ENCODE results near the gene CCL17.
"Not testable (repeated sequence)": the region's sequence is repeated elsewhere in the genome, so short reads cannot be mapped to it uniquely, and the experiment has no call there.

Gene CCL17

GRCh38 chr16:57427824-57428223 lies 23.3 kb downstream of the CCL17 start:
- TF ChIP-seq, protein P1, sequence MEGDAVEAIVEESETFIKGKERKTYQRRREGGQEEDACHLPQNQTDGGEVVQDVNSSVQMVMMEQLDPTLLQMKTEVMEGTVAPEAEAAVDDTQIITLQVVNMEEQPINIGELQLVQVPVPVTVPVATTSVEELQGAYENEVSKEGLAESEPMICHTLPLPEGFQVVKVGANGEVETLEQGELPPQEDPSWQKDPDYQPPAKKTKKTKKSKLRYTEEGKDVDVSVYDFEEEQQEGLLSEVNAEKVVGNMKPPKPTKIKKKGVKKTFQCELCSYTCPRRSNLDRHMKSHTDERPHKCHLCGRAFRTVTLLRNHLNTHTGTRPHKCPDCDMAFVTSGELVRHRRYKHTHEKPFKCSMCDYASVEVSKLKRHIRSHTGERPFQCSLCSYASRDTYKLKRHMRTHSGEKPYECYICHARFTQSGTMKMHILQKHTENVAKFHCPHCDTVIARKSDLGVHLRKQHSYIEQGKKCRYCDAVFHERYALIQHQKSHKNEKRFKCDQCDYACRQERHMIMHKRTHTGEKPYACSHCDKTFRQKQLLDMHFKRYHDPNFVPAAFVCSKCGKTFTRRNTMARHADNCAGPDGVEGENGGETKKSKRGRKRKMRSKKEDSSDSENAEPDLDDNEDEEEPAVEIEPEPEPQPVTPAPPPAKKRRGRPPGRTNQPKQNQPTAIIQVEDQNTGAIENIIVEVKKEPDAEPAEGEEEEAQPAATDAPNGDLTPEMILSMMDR (conservative IDR thresholded peaks at IDR 0.05) = no peak
- TF ChIP-seq ZFX (IDR thresholded peaks at IDR 0.05) = no peak
- H3K27ac ChIP-seq = no peak overlapping the region

- no peak overlapping the region for H3K27ac ChIP-seq
- TF ChIP-seq, protein P1 (conservative IDR thresholded peaks at IDR 0.05) = no peak
- no peak for TF ChIP-seq ZFX (IDR thresholded peaks at IDR 0.05)
These were observed 26.4 kb downstream of the CCL17 start for GRCh38 chr16:57430955-57431354.

- no peak overlapping the region for H3K27ac ChIP-seq
- TF ChIP-seq, protein P1 (conservative IDR thresholded peaks at IDR 0.05) = no peak
- no peak for TF ChIP-seq ZFX (IDR thresholded peaks at IDR 0.05)
These were observed 27.9 kb downstream of the CCL17 start for GRCh38 chr16:57432505-57432904.

- no peak overlapping the region for H3K27ac ChIP-seq
- TF ChIP-seq, protein P1 (conservative IDR thresholded peaks at IDR 0.05) = no peak
- TF ChIP-seq ZFX (IDR thresholded peaks at IDR 0.05) = no peak
These were observed 28.4 kb downstream of the CCL17 start for GRCh38 chr16:57432989-57433388.

GRCh38 chr16:57434003-57434402 lies 29.4 kb downstream of the CCL17 start:
- no peak overlapping the region for H3K27ac ChIP-seq
- no peak for TF ChIP-seq ZFX (IDR thresholded peaks at IDR 0.05)
- TF ChIP-seq, protein P1 (conservative IDR thresholded peaks at IDR 0.05) = no peak

DNA sequence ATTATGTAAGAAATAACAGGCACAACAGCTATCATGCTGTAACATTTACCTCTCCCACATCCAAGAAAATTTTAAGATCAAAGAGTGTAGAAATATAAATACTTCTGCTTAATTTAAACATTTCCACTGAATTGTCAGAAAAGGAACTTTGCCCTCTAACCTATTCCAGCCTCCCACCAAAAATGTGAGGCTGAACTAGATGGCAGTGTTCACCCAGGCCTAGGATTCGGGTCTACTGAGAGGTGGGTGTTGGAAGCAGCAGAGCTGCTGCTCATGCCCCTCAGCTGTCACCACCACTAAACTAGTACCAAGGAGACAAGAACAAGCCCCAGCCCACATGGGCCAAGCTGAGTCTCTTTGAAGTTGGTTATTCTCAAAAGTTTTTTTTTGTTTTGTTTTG lies 31.3 kb downstream of the CCL17 start:
- H3K27ac ChIP-seq = no peak overlapping the region
- TF ChIP-seq, protein P1 (conservative IDR thresholded peaks at IDR 0.05) = no peak
- no peak for TF ChIP-seq ZFX (IDR thresholded peaks at IDR 0.05)

GRCh38 chr16:57439947-57440346 lies 35.4 kb downstream of the CCL17 start:
- H3K27ac ChIP-seq = not testable (repeated sequence)

DNA sequence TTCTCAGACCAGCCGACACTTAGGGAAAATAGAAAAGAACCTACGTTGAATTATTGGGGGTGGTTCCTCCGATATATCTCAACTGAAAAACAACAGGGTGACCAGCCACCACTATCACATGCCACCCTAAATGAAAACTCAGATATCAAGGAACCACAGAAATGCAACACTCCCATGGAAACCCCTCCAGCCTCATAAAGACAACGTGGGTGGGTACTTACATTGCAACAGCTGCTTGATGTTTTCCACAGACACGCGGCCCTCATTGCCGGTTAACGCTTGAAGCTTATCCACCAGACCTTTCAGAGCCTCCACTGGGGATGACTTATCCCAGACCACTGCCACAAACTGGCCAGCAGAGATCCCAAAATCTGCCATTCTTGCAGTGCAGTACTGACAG lies 36.0 kb downstream of the CCL17 start:
- not testable (repeated sequence) for H3K27ac ChIP-seq

DNA sequence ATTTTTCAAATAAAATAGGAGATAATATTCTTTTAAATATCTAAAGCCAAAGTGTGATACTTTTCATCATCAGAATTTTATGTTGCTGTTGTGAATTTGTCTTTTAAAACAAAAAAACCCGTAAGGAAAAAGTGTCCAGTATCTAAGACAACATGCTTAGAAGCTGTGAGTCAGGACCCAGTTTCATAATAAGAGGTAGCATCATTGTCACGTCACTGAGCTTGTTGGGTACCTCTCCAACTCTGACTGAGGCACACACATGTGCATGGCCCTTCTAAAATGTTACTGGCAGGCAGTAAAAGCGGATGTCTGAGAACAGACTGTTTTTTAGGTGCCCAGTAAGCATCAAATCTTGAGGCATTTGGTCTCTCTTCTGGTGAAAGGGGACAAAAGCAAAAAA lies 40.1 kb downstream of the CCL17 start:
- TF ChIP-seq ZFX (IDR thresholded peaks at IDR 0.05) = no peak
- TF ChIP-seq, protein P1 (conservative IDR thresholded peaks at IDR 0.05) = no peak

More for the DNA sequence above, 40.1 kb downstream of the CCL17 start:
- H3K27ac ChIP-seq = no peak overlapping the region

All from C4-2B (cell line).